Stimulated activated CD8-positive, alpha-beta memory T cell treated with anti-CD3 and anti-CD28 coated beads, Interleukin-12 subunit alpha, Interleukin-12 subunit beta, amount 100 ng/mL, for 1 hour (primary cell): ENCODE measurements around the gene CCBE1.

Experiments
- DNase-seq: peaks from one replicate; pipeline ENCODE4 v3.0.0-alpha.2; 2020; ENCODE audit warnings: low read depth

Gene CCBE1

DNA sequence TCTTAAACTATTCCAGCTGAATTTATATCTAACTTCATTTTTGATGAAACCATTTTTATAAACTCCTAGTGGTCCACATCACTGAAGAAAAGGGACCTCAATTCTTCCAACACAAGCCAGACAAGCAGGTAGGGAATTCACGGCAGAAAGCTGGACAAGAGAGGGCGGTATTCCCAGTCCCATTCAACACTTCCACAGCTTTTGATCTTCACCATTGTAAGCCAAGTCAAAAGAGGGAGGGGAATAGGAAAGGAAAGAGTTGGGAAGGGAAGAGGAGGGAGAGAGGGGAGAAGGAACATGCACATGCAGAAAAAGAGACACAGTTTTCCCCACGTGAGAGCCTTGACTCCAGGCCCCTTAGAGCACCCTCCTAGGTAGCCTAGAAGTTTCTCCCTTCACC lies 77.4 kb downstream of the CCBE1 start:
- no peak for DNase-seq

DNA sequence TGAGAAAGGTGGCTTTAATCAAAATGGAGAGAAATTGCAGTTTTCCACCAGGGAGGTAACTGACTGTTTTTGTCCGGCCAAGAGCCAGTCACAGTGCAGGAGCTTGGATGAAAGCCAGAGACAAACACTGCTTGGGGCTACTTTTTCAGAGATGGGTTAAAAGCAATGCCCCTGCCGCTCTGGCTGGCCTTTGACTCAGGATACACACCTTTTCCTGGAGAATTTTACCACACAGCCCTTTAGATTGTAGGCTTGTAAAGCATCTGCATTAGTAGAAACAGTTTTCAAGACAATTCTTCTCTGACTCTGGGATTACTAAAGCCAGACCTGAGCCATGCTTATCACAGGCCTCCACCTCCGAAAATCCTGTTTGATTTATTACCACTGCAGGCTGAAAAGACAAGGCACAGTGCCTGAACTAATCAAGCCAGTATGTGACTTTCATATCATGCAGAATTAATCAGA lies 79.7 kb downstream of the CCBE1 start:
- no peak for DNase-seq

DNA sequence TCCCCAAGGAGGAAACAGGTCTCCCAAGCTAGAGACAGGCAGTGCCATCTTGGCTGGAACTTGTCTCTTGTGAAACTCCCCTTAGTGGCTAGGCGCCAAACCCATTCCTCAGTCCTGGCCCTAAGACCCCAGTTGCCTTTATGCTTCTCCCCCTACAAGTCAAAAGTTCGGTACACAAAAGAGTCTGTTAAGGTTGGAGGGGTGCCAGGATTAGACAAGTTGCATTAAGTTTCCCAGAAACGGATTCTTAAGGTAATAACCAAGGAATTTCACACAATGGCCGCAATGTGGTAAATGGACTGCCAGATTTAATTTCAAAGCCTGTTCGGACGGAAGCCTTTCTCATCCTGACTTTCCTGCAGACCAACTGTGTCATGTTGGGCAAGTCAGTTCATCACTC lies 80.7 kb downstream of the CCBE1 start:
- DNase-seq = no peak

DNA sequence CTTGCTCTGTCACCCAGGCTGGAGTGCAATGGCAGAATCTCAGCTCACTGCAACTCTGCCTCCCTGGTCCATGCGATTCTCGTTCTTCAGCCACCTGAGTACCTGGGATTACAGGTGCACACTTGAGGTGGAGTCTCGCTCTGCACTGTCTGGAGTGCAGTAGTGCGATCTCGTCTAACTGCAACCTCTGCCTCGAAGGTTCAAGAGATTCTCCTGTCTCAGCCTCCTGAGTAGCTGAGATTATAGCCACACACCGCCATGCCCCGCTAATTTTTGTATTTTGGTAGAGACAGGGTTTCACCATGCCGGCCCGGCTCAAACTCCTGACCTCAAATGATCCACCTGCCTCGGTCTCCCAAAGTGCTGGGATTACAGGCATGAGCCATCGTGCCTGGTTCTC lies 83.3 kb downstream of the CCBE1 start:
- DNase-seq = no peak

DNA sequence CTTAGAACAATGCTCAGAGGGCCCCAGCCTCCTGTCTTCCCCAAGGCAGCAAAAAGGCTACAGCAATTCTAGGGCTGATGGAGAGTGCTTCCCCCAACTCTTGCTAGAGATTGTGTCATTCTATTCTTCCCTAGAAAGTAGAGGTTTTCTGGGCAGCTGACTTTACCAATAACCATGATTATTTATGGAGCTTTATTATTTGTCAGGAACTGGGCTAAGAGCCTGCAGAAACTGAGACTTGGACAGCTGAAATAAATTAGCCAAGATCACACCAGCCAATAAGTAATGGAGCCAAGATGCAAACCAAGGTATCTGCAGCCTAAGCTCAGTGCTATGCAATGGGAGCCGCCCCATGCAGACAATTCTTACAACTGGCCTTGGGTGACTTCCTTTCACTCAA lies 84.8 kb downstream of the CCBE1 start:
- no peak for DNase-seq

DNA sequence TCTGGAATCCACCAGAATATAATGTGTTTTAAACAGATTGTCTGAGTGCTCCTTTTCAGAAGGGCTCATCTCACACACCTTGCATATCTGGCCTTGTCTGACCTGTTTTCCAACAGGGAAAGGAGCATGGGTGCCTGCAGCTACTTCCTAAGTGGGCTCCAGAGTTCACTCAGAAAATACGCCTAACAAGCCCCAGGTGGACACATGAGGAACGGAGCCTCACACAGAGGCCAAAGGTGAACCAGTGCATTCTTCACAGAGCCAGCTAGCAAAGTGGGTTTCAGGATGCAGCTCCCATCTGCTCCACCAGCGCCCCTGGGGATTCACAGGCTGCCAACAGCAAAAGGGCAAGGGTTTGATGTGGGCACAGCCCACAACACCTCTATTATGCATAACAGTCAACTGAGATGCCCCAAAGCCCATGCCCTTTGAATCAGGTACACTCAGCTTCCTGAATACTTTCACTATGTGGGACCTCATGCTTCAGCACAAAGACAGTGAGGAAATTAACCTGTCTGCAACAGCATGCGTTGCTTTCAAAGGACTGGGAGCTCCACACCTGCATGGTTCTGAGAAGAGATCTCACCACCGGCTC lies 86.6 kb downstream of the CCBE1 start:
- no peak for DNase-seq

DNA sequence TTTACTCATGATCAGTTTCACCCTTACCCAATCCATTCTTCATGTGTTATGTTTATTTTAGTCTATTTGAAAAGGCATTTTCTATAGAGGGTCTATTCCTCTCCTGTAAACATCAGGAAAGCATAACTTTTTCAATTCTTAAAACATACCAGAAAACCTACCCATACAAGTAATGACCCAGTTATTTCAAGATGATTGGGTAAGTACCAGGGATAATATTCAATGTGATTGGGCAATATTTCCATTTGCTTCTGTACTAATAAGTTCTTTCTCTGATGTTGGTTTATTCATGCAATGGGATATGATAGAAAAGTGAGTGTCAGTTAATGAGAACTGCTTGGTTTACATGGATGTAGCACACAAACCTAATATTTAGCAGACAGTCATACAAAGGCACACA lies 87.6 kb downstream of the CCBE1 start:
- DNase-seq = no peak

DNA sequence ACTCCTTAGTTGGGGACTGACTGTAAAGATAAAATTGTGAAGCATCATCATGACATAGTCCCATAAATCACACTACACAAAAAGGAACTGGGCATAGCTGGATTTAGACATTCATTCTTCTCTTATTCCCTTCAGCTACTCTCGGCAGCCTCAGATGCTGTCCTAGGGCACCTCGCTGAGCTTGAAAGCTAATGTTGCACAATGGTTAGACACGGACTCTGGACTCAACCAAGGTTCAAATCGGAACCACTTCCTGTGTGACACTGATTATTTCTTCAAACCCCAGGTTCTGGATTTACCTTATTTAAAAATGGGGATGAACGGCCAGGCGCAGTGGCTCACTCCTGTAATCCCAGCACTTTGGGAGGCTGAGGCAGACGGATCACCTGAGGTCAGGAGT lies 89.8 kb downstream of the CCBE1 start:
- DNase-seq = no peak

DNA sequence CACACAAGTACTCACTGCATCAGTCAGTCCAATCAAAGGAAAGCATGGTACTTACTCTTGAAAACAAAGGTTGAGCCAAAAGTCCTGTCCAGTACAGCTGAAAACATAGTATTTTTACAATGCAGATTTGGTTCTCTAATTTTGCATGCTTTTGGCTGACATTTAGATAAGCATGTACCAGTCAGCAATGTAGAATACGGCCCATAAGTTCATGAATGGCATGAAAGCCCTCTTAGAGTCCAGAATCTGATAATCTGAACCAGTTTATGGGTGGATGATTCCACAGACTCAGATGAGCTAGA lies 90.2 kb downstream of the CCBE1 start:
- no peak for DNase-seq

DNA sequence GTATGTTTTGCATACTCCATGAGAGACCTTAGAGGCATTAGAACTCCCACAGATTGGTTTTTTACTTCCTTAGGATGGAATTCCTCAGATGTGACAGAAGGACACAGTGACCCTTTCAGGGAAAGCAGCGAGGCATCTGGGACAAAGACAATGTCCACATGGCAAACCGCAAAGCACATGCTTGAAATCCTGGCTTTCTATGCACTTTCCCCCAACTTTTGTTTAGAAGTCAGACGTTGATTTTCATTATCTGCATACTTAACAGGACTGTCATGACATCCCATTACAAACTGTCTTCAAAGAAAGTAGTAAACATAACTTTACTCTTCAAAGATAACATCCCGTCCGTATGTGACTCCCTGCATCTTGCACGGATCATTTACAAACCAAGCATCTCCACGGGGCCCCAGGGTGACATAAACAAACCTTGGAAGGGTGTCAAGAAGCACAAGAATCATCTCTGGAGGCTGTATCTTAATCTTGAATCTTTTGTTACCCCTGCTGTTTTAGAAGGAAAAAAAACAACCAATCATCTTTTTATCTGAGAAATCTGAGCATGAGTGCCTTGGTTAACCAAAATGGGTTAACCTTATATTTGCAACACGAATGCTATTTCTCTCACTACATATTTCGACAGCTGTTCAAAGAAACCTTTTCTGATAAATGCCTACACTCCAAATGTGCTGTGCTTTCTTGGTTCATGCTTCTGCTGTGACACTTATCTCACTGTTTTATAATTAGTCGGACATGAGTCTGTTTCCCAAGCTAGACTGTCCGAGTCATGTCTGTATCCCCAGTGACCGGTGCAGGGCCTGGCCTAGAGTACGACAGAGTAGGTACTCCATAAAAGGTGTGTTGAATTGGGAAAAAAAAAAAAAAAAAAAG lies 90.8 kb downstream of the CCBE1 start:
- DNase-seq = no peak

DNA sequence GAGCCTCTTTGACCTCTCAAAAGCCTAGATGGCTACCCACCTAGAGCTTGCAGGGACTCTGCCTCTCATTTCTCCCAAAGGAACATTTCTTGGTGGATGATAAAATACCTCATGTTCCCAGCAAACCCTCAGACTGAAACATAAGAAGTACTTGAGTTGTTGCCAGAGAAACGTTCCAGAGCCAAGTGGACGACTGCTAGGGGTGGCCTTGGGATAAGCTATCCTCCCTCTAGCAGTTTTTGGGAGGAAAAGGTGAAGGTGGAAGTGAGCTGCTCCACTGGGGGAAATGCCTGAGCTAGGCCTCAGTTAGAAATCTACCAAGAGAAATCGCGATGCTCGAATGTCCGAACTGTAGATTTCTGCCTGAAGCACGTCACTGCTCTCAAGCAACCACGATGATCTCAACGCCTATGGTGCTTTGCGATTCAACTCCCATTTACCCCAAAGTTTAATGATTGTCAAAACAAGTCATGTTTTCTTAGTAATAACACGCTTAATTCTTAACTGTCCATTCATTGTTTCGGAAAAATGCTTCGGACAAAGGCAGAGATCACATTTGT lies 91.5 kb downstream of the CCBE1 start:
- DNase-seq = no peak

DNA sequence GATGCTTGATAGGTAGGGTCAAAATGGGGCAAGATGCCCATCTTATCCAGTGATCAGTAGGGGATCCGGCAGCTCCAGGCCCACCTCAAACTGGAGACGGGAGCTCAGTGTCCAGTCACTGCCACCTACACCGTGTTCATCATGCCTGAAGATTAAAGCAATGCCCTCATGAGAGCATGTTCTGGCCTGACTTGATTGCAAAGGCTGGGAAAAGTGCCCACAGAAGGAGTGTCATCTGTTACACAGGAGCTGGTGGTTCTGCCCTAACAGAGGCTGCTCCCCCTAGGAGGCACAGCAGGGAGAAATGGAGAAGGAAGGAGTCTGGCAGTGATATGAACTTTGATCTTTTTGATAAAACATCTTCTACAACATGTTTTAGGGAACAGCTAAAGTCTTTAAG lies 92.3 kb downstream of the CCBE1 start:
- no peak for DNase-seq

DNA sequence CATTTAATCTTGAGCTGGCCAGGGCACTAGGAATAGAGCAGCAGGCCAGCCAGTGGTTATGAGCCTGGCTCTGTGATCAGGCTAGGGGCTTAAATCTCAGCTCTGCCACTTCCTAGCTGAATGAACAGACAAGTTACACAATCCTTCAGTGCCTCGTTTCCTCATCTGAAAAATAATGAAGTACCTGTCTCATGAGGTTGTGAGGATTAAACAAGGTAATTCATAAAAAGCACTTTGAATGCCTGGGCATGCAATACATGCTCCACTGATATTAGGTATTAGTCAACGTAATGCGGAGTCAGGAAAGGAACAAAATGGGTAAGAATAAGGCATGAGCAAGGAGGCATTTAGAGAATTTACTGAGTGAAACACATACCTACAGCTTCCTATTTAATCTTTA lies 100.2 kb downstream of the CCBE1 start:
- no peak for DNase-seq

DNA sequence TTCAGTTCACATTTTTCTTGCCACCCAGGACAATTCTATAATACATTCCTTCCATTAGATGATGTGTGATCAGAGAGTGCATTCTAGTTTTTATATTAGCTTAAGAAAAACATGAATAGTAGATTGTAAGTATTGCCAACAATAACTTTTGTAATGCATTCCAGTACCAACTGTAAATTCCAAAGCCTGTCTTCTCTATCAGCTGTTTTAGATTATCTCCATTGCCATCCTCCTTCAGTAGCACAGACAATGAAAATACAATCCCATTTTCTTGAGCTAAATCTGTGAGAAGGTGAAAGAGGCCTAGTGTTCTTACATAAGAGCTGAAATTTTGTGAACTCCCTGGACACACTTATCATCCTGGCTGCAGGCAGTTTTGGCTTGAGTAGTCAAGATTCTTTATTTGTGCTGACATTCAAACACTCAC lies 103.9 kb downstream of the CCBE1 start:
- no peak for DNase-seq

DNA sequence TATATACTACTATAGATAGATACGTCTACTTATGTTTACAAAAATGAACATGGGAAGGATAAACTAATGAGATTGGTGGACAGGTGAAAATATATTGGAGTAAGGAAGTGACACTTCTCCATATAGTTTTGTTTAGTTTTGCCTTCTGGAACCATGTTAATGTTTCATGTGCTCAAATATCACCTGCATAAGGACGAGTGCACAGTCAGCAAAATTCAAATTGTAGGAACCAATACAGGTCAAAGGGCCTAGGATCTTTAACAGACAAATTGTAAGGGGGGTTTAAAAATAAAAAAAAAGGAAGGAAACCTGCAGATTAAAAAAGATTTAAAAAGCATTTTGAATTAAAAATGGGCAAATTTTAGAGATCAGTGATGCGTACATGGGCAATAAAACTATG lies 104.6 kb downstream of the CCBE1 start:
- DNase-seq = no peak

DNA sequence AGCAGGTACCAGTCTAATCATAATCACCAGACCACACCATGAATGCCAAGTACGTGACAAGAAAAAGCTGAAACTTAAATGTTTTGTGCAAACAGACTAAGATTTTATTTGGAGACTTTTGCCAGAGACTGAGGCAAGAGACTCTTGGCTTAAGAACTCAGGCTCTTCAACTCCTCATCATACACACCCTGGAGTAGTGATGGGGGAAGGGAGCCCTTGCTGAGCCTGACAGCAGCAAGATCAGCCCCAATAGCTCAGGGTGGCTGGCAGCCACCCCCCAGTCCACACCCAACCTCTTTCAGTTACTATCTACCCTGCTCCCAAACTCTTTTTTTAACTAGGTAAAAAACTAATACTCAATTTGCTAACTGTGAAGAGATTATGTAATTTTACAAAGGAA lies 114.8 kb downstream of the CCBE1 start:
- no peak for DNase-seq

DNA sequence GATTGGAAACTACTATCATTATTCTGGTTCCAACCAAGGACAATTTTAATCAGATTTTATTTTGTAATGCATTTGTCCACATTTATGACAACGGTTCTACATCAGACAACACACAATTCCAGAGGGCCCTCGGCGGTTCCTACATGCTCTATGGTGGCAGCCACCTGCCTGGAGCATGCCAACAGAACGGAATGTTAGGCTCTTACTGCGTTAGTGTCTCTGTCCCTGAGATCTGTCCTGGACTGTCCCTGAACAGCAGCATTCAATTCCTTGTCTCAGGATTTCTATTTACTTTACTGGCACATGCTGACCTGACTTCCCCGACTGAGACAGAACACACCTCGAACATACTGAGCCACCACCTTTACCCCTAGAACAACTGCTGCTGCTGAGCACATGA lies 117.7 kb downstream of the CCBE1 start:
- DNase-seq = no peak

DNA sequence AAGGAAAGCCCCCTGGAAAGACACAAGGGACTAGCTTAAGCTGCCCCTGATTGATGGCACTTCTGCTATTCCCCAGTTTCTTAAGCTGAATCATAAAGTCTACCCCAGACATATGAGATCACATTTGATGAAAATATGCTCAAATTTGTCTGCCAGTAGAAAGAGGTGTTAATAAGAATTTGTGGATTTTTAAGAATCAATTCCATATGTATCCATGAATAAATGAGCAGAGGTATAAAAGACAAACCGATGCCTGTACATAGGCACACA lies 119.9 kb downstream of the CCBE1 start:
- DNase-seq = no peak

DNA sequence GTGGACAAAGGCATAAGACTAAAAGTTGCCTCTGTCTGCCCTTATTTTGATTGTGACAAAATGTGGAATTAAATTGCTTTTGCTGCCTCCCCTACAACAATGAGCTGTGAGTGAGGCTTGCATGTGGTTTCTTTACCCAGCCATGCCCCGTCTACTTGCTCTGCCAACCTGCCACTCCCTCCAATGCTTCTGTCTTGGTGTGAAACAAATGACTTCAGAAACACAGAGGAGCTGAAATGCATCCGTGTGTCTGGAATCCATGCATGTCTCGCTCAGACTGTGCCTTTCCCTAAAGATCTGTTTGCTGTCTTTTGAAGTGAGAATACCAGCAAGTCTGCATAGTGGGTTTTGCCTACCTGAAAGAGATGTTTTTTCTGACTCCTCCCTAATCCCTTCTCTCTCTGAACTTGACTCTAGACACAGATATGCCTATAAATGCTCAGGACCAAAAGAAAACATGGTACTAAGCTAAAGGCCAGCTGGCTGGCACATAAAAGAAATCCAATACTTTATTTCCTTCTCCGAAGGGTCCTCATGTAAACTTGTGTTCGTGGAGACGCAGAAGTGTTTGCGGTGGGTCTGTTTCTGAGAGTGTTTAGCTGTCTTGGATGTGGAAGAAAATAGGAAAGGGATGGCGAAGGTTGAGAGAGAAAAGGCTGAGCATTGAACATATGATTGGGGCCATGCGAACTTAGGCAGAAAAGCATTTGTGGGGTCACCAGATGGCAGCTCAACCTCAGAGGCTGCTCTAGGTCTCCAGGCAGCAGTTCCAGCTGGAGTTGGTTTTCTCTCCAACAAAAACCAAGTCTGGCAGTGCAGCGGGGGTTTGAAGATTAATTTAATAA lies 120.5 kb downstream of the CCBE1 start:
- no peak for DNase-seq

DNA sequence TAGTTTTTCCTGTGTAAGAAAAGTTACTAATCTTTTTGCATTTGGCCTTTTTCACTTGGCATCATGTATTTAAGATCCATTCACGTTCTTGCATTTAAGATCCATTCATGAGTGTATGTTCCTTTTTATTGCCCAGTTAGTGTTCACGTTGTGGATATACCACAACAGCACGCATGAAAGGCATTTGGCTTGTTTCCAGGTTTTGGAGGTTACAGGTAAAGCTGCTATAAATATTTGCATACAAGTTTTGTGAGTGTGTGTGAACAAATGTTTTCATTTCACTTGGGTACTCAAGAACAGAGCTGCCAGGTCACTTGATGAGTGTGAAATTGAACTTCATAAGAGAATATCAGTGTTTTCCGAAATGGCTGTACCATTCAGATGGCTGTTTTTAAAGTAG lies 121.2 kb downstream of the CCBE1 start:
- no peak for DNase-seq

DNA sequence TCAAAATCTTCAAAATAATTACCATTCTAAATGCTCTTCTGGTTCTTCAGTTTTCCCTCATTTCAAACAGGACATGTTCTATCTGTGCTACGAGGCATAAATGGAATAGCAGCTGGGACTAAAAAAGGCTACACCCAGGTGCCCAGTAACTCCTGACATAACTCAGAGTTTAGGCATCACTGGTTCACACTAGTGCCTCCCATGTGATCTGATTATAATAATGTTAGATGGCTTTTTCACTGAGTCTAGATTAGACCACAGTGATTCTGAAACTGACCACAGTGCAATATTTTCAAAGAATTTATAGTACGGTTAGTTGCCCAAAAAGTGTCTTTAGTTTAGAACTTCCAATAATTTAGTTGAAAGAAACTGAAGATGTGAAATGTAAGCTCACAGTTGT lies 123.3 kb downstream of the CCBE1 start:
- no peak for DNase-seq

DNA sequence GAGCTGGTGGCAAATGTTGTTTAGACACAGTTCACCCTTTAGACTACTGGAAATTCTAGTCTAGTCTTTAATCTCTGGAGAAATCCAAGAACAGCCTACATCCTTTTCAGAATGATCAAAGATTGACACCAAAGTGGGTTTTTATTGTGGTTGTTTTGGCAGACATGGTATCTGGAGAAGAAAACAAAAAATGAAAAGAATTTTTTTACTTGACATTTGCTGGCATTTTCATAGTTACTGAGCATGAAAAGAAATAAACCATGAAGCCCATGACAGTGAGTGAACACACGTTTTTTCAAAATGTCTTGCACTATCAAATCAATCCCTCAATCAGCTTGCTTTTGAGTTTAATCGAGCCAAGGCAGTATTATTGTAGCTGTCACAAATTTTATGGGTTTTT lies 125.3 kb downstream of the CCBE1 start:
- DNase-seq = no peak

DNA sequence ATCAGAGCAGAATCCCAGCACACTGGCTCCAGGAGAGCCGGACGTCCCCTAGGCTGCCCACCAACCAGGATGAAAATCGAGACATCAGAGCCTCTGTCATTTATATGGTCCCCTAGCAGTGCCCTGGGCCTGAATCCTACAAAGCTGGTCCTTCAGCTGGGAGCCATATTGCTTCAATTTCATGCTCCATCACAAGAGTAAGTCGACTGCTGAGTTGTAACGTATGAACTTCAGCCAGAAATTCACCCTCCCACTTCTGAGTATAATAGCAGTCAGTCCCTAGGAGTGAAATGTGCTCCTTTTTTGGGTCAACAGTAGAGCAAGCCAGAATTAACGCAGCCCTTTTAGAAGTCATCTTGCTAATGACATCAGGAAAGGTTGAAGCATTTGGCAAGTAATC lies 126.4 kb downstream of the CCBE1 start:
- no peak for DNase-seq
